Tibial nerve (tissue), 4 donors: ENCODE data around the gene CYGB.

Source experiments
- EP300 ChIP-seq, 2 donors: sonication (generic); formaldehyde crosslinking; IDR thresholded peaks; one replicate each; pipeline ENCODE4 v1.6.1; 2017; ENCODE audit warnings: antibody characterized with exemption in 2 of 2, mild to moderate bottlenecking in 1 of 2
- POLR2A ChIP-seq, 2 donors: fragments of 450-650 bp; IDR thresholded peaks; one replicate each; pipeline ENCODE4 v1.6.1; 2017; ENCODE audit warnings: antibody characterized with exemption in 2 of 2, mild to moderate bottlenecking in 2 of 2, moderate library complexity in 2 of 2
- TF ChIP-seq, protein P1 (sequence below), 5 experiments: fragments of 200-600 bp in 3 of 5; fragments of 450-650 bp in 2 of 5; sonication (generic) in 3 of 5; IDR thresholded peaks; one replicate each; pipeline ENCODE4 v1.5.1; 2016 to 2019; ENCODE audit warnings: antibody characterized with exemption in 5 of 5, mild to moderate bottlenecking in 3 of 5, moderate library complexity in 2 of 5

DNA sequence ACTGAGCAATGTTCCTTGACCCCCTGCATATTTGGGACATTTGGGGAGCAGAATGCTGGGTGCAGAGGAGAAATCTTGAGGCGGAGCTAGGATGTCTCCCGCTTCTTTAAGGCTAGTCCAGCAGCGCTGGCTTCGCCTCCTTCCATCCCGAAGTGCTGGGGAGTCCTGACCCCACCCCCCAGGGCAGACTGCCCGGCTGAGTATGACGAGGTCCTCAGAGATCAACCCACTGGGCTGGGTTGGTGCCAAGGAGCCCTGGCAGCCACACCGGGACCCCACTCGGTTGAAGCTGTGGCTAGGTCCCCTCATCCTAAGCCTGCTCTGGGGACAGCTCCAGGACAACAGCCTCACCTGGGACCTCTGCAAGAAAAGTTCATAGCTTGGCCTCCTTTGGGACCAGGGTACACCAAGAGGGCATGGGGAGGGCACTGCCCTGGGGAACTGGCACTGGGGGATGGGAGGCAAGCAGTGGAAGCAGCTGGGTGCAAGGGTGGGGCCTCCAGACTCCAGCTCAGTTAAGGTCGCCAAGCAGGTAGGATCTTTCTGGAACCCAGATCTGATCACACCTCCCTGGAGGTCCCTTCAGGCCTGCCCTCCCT lies 47.3 kb downstream of the CYGB start:
- TF ChIP-seq, protein P1, sequence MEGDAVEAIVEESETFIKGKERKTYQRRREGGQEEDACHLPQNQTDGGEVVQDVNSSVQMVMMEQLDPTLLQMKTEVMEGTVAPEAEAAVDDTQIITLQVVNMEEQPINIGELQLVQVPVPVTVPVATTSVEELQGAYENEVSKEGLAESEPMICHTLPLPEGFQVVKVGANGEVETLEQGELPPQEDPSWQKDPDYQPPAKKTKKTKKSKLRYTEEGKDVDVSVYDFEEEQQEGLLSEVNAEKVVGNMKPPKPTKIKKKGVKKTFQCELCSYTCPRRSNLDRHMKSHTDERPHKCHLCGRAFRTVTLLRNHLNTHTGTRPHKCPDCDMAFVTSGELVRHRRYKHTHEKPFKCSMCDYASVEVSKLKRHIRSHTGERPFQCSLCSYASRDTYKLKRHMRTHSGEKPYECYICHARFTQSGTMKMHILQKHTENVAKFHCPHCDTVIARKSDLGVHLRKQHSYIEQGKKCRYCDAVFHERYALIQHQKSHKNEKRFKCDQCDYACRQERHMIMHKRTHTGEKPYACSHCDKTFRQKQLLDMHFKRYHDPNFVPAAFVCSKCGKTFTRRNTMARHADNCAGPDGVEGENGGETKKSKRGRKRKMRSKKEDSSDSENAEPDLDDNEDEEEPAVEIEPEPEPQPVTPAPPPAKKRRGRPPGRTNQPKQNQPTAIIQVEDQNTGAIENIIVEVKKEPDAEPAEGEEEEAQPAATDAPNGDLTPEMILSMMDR (IDR thresholded peaks at IDR 0.05), result no peak
- TF ChIP-seq EP300 (IDR thresholded peaks at IDR 0.05), result no peak
- no peak for TF ChIP-seq POLR2A (IDR thresholded peaks at IDR 0.05)
